Measurements from ENCODE around the gene NEXN.

- TF ChIP-seq CTCF (IDR thresholded peaks at IDR 0.05) (no peak), POLR2A (IDR thresholded peaks at IDR 0.05) (no peak)
These were observed 11.5 kb upstream of the NEXN start for GRCh38 chr1:77876884-77877283.
